Body of pancreas (tissue), 4 donors: ENCODE data around the gene FNDC5.

Source experiments
- CTCF ChIP-seq, 7 experiments: fragments of 450-650 bp in 4 of 7; fragments of 200-600 bp in 3 of 7; sonication (generic) in 3 of 7; IDR thresholded peaks; one replicate each; pipeline ENCODE4 v1.5.1; 2016 to 2019; ENCODE audit warnings: antibody characterized with exemption in 7 of 7
- POLR2A ChIP-seq, 3 donors: fragments of 450-650 bp; IDR thresholded peaks; one replicate each; pipeline ENCODE4 v1.6.1; 2016; ENCODE audit warnings: antibody characterized with exemption in 3 of 3, mild to moderate bottlenecking in 2 of 3

- no peak for TF ChIP-seq CTCF (IDR thresholded peaks at IDR 0.05)
- TF ChIP-seq POLR2A (IDR thresholded peaks at IDR 0.05): no peak
Measured at GRCh38 chr1:32867671-32868070, 3.0 kb downstream of the FNDC5 start.
